Muscle of leg (tissue), 11 donors: Measurements from ENCODE around the gene TRIM14. TPM values are rescaled to one million over a fixed set of nuclear protein-coding genes. Genes with fewer than 3 reads are reported as not detected.
A peak's percentile ranks its signal among the peaks of the same experiment; 100 is the strongest.
"Not testable (repeated sequence)": the region's sequence is repeated elsewhere in the genome, so short reads cannot be mapped to it uniquely, and the experiment has no call there.

Source experiments
- DNase-seq: peaks from one replicate; pipeline ENCODE4 v3.0.0; 2013
- H3K27ac ChIP-seq: one replicate; pipeline ENCODE4 v1.5.1; 2013; ENCODE audit warnings: mild to moderate bottlenecking, low read length, control low read depth
- H3K27me3 ChIP-seq: one replicate; pipeline ENCODE4 v1.6.1; 2013; ENCODE audit warnings: low read length; ENCODE audit not compliant: control insufficient read depth, insufficient read depth
- H3K36me3 ChIP-seq: one replicate; pipeline ENCODE4 v1.6.1; 2013; ENCODE audit warnings: low read length; ENCODE audit not compliant: control insufficient read depth, insufficient read depth
- H3K4me1 ChIP-seq: one replicate; pipeline ENCODE4 v1.6.1; 2013; ENCODE audit warnings: low read length; ENCODE audit not compliant: control insufficient read depth, insufficient read depth
- H3K4me3 ChIP-seq: one replicate; pipeline ENCODE4 v1.5.1; 2013; ENCODE audit warnings: low read length, control low read depth
- H3K9me3 ChIP-seq: replicated peaks from 2 replicates; pipeline ENCODE4 v1.6.1; 2013; ENCODE audit warnings: low read depth, low read length; ENCODE audit not compliant: control insufficient read depth
- WGBS: methylation state at CpG from one replicate; pipeline ENCODE4 v1.1.5; 2013; ENCODE audit warnings: missing lambda C conversion rate; ENCODE audit not compliant: insufficient coverage; 5-methylcytosine and 5-hydroxymethylcytosine counted together
- polyA plus RNA-seq, 8 donors: library from polyadenylated mRNA; unstranded; fragments of 120-200 nt; gene quantifications; one replicate each; pipeline versions ENCODE4 v1.2.1 to v1.2.3, GENCODE V29; 2013; ENCODE audit warnings: inconsistent platforms in 1 of 8, low replicate concordance in 1 of 8; ENCODE audit not compliant: insufficient read length in 8 of 8, insufficient read depth in 1 of 8
- total RNA-seq: library from RNA; stranded (reverse); fragments of 120-200 nt; gene quantifications from one replicate; pipeline ENCODE4 v1.2.4, GENCODE V29; 2013

The TRIM14 gene
- total and polyA plus RNA-seq, 9 donors, result 0.40 to 3.4 (median 1.1) TPM

DNA sequence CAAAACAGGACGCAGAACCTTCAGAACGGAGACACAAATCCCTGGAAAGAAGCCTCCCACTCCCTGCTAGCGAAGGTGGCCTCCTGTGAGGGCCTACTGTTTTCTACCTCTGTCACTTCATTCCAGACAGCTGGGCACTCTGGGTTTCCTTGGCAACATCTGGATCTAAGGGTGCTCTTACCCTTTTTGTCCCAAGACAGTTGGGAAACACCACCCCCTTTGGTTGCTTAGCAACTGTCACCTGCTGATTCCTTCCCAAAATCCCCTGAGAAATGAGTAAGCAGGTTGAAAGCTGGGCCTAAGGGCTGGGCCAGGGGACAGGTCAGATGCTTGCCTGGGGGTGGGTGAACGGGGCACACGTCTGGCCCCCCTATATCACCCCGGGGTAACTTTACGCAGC, 33.1 kb downstream of the TRIM14 start:
- H3K36me3 ChIP-seq, result peaks cover 27% of the 10 kb centered on the region
- no peak overlapping the region for H3K27ac ChIP-seq
- H3K4me1 ChIP-seq, result peaks cover 7% of the 10 kb centered on the region
- 56% methylated on average over 7 of the region's 7 CpGs for WGBS
- H3K9me3 ChIP-seq, result no peaks in the 10 kb centered on the region
- no peak overlapping the region for H3K4me3 ChIP-seq
- no peak for DNase-seq
- H3K27me3 ChIP-seq, result peaks cover 6% of the 10 kb centered on the region

DNA sequence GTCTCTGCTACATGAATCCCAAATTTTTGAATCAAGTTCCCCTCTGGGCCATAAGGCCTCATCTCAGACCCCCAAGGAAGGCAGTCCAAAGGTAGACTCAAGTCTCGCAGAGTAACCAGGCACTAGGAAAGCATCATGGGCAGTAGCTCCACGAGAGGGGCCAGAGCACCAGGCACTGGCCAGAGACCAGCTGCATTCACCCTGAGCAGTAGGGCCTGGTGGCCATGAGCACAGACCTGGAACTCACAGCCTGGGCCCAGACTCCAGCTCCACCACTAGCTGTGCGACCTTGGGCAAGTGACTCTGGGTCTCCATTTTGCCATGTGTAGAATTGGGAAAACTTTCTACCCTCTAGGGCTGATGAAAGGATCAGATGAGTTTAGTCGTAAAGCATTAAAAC, 34.0 kb downstream of the TRIM14 start:
- DNase-seq, result no peak
- WGBS, result 64% methylated on average over 2 of the region's 4 CpGs
- Histone ChIP-seq H3K4me3 (no peak overlapping the region), H3K4me1 (peaks cover 7% of the 10 kb centered on the region), H3K27ac (no peak overlapping the region), H3K27me3 (peaks cover 6% of the 10 kb centered on the region), H3K9me3 (no peaks in the 10 kb centered on the region), H3K36me3 (peaks cover 33% of the 10 kb centered on the region)

- 37% methylated on average over 2 of the region's 3 CpGs for WGBS
- peaks cover 36% of the 10 kb centered on the region for H3K36me3 ChIP-seq
- no peak for DNase-seq
These were observed 34.6 kb downstream of the TRIM14 start for GRCh38 chr9:98084396-98084795.

GRCh38 chr9:98083566-98084183, 35.3 kb downstream of the TRIM14 start:
- H3K4me3 ChIP-seq, result no peak overlapping the region
- H3K9me3 ChIP-seq, result no peaks in the 10 kb centered on the region
- 73% methylated on average over 4 of the region's 7 CpGs for WGBS
- H3K36me3 ChIP-seq, result peaks cover 36% of the 10 kb centered on the region
- H3K4me1 ChIP-seq, result peaks cover 7% of the 10 kb centered on the region
- H3K27ac ChIP-seq, result no peak overlapping the region
- no peaks in the 10 kb centered on the region for H3K27me3 ChIP-seq
- no peak for DNase-seq

More at GRCh38 chr9:98084396-98084795, 34.6 kb downstream of the TRIM14 start:
- Histone ChIP-seq H3K9me3 (no peaks in the 10 kb centered on the region), H3K27me3 (peaks cover 3% of the 10 kb centered on the region), H3K27ac (no peak overlapping the region), H3K4me3 (no peak overlapping the region), H3K4me1 (peaks cover 7% of the 10 kb centered on the region)

DNA sequence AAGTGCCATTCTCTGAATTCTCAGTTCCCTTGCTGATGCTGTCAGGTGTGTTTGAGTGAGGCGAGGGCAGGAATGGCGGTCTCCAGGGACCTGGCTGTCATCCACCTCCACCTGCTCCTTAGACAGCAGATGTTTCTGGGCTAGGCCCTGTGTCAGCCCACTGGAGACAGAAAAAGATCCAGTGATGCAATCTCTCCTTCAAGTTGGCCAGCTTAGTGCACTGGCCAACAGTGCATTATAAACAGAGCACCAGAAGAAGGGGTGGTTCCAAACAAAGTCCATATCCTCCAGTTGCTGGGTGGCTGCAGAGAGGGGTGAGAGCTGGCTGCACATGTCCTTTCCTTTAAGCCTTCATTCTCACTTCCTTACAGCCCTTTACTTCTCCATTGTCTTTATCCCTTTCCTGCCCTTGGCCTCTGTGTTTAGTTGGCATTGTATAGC, 35.9 kb downstream of the TRIM14 start:
- WGBS, result no CpG with 5 or more reads among the region's 2 CpGs
- H3K36me3 ChIP-seq, result peaks cover 38% of the 10 kb centered on the region

GRCh38 chr9:98081477-98082219, 37.4 kb downstream of the TRIM14 start:
- Histone ChIP-seq H3K36me3 (peaks cover 45% of the 10 kb centered on the region), H3K27ac (no peak overlapping the region), H3K27me3 (no peaks in the 10 kb centered on the region), H3K9me3 (no peaks in the 10 kb centered on the region), H3K4me1 (no peaks in the 10 kb centered on the region), H3K4me3 (no peak overlapping the region)
- no peak for DNase-seq
- 75% methylated on average over 2 of the region's 6 CpGs for WGBS

More for the DNA sequence above, 35.9 kb downstream of the TRIM14 start:
- Histone ChIP-seq H3K4me3 (no peak overlapping the region), H3K27ac (no peak overlapping the region), H3K4me1 (peaks cover 7% of the 10 kb centered on the region), H3K27me3 (no peaks in the 10 kb centered on the region), H3K9me3 (no peaks in the 10 kb centered on the region)
- DNase-seq, result peak; percentile 22

GRCh38 chr9:98080780-98081179, 38.2 kb downstream of the TRIM14 start:
- no peak overlapping the region for H3K27ac ChIP-seq
- no peaks in the 10 kb centered on the region for H3K9me3 ChIP-seq
- peaks cover 45% of the 10 kb centered on the region for H3K36me3 ChIP-seq
- no peaks in the 10 kb centered on the region for H3K4me1 ChIP-seq
- no peak overlapping the region for H3K4me3 ChIP-seq
- 89% methylated on average over 11 of the region's 12 CpGs for WGBS
- no peak for DNase-seq
- no peaks in the 10 kb centered on the region for H3K27me3 ChIP-seq

DNA sequence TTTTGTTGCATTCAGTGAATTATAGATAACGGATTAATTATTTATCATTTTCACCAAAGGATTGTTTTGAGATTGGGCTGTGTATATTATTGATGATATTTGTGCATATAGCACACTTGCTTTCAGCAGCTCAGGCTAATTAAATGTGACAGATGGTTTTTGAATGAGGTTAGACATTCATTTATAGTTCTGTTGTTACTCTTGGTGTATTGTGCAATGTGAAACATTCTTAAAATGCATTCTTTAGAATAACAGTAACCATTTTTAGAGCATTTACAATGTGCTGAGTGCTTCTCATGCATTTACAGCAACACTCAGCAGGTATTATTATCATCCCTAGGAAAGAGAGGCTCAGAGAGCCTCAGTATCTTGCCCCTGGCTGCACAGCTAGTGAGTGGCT, 38.7 kb downstream of the TRIM14 start:
- no CpG with 5 or more reads among the region's 1 CpG for WGBS
- peaks cover 45% of the 10 kb centered on the region for H3K36me3 ChIP-seq
- no peak for DNase-seq

DNA sequence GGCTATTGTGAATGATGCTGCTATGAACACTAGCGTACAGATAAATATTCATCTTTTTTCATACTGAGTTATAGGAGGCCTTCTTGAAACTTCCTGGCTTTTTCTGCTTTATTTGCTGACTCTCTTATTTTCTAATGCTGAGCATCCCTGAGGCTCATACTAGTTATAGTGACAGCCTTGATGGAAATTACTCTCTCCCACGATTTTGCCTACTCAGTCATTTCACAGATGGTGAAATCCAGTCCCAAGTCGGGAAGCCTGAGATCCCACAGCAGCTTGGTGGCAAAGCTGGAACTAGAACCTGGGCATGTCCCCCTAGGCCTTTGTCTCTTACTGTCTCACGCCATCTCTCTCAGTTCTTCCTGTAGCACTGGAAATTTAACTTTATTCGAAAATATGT, 40.1 kb downstream of the TRIM14 start:
- Histone ChIP-seq H3K27me3 (no peaks in the 10 kb centered on the region), H3K9me3 (no peaks in the 10 kb centered on the region), H3K27ac (no peak overlapping the region), H3K4me1 (peaks cover 2% of the 10 kb centered on the region), H3K4me3 (no peak overlapping the region), H3K36me3 (peaks cover 45% of the 10 kb centered on the region)
- 74% methylated on average over 2 of the region's 5 CpGs for WGBS
- no peak for DNase-seq

More for the DNA sequence above, 38.7 kb downstream of the TRIM14 start:
- Histone ChIP-seq H3K4me1 (no peaks in the 10 kb centered on the region), H3K27ac (no peak overlapping the region), H3K4me3 (no peak overlapping the region), H3K9me3 (no peaks in the 10 kb centered on the region), H3K27me3 (no peaks in the 10 kb centered on the region)

- not testable (repeated sequence) for H3K4me3 ChIP-seq, DNase-seq, H3K9me3 ChIP-seq, H3K4me1 ChIP-seq, H3K27ac ChIP-seq, H3K27me3 ChIP-seq
- peaks cover 23% of the 10 kb centered on the region for H3K36me3 ChIP-seq
- 81% methylated on average over 6 of the region's 8 CpGs for WGBS
These were observed 42.5 kb downstream of the TRIM14 start for GRCh38 chr9:98076514-98076890.
